ENCODE data around the gene PTPRU.

DNA sequence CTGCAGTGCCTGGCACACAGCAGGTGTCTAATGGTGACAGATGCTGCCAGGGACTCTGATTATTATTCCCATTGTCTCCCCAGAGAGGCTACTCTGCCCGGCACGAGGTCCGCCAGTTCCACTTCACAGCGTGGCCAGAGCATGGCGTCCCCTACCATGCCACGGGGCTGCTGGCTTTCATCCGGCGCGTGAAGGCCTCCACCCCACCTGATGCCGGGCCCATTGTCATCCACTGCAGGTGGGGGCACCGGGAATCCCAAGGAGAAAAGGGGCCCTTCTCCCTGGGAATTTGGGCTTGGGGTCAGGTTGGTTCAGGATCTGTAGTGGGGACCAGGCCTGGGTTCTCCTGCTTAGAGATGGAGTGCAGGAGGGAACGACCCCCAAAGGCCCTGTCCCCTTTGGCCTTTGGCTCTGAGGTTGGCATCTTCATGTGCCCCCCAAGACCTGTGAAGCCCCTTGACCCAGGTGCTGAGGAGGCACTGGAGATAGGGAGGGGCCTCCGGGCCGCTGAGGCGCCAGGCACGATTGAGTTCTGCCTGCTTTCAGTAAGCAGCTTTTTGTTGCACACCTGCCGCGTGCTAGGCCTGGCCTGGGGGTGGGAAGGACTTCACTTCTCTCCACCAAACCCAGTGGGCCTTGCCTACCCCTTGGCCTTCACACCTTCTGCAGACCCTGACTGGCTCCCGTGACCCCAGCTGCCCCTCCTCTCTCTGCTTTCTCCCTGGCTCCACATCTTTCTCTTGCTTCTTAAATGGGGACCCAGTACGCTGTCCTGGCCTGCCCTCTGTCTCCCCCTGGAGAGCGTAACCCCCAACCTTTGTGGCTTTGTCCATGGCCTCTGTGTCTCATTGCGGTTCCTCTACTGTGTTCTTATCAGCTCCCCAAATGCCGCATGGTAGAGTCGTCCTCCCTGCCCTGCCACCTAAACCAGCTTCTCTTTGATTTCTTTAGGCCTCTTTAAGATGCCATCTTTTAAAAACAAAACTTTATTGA lies 76.4 kb downstream of the PTPRU start:
- TF ChIP-seq, protein P1, sequence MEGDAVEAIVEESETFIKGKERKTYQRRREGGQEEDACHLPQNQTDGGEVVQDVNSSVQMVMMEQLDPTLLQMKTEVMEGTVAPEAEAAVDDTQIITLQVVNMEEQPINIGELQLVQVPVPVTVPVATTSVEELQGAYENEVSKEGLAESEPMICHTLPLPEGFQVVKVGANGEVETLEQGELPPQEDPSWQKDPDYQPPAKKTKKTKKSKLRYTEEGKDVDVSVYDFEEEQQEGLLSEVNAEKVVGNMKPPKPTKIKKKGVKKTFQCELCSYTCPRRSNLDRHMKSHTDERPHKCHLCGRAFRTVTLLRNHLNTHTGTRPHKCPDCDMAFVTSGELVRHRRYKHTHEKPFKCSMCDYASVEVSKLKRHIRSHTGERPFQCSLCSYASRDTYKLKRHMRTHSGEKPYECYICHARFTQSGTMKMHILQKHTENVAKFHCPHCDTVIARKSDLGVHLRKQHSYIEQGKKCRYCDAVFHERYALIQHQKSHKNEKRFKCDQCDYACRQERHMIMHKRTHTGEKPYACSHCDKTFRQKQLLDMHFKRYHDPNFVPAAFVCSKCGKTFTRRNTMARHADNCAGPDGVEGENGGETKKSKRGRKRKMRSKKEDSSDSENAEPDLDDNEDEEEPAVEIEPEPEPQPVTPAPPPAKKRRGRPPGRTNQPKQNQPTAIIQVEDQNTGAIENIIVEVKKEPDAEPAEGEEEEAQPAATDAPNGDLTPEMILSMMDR (IDR thresholded peaks at IDR 0.05; ENCODE audit: low read depth, low read length, poor library complexity, severe bottlenecking), result no peak
- no peak for TF ChIP-seq EZH2phosphoT487 (IDR thresholded peaks at IDR 0.05; ENCODE audit: borderline replicate concordance, low read length)
